Panc1 (cell line): ENCODE results near the gene PRRG4.
"Not testable (repeated sequence)": the region's sequence is repeated elsewhere in the genome, so short reads cannot be mapped to it uniquely, and the experiment has no call there.

ENCODE experiments used
- TF ChIP-seq, protein P1 (sequence below): fragments of 450-650 bp; IDR thresholded peaks from 2 replicates; pipeline ENCODE4 v1.5.1; 2017; ENCODE audit warnings: mild to moderate bottlenecking
- TF ChIP-seq, protein P2 (sequence below), 2 experiments: IDR thresholded peaks; 2 replicates each; pipeline ENCODE4 v1.6.1; 2011 to 2012; ENCODE audit warnings: low read depth in 2 of 2, control low read depth in 1 of 2, low read length in 1 of 2, mild to moderate bottlenecking in 1 of 2, moderate library complexity in 1 of 2; ENCODE audit not compliant: insufficient read depth in 1 of 2

DNA sequence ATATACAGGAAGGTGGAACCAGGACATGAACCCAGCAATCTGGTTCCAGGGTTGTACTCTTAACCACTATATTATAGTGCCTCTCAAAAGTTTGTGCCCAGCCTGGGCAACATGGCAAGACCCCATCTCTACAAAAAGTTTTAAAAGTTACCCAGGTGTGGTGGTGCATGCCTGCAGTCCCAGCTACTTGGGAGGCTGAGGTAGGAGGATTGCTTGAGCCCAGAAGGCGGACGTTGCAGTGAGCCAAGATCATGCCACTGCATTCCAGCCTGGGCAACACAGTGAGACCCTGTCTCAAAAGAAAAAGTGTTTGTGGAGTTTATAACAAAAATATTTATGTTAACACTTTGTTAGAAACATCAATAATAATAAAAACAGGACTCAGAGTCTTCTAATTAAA lies 48.9 kb upstream of the PRRG4 start:
- TF ChIP-seq, protein P1, sequence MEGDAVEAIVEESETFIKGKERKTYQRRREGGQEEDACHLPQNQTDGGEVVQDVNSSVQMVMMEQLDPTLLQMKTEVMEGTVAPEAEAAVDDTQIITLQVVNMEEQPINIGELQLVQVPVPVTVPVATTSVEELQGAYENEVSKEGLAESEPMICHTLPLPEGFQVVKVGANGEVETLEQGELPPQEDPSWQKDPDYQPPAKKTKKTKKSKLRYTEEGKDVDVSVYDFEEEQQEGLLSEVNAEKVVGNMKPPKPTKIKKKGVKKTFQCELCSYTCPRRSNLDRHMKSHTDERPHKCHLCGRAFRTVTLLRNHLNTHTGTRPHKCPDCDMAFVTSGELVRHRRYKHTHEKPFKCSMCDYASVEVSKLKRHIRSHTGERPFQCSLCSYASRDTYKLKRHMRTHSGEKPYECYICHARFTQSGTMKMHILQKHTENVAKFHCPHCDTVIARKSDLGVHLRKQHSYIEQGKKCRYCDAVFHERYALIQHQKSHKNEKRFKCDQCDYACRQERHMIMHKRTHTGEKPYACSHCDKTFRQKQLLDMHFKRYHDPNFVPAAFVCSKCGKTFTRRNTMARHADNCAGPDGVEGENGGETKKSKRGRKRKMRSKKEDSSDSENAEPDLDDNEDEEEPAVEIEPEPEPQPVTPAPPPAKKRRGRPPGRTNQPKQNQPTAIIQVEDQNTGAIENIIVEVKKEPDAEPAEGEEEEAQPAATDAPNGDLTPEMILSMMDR, result not testable (repeated sequence)
- TF ChIP-seq, protein P2, sequence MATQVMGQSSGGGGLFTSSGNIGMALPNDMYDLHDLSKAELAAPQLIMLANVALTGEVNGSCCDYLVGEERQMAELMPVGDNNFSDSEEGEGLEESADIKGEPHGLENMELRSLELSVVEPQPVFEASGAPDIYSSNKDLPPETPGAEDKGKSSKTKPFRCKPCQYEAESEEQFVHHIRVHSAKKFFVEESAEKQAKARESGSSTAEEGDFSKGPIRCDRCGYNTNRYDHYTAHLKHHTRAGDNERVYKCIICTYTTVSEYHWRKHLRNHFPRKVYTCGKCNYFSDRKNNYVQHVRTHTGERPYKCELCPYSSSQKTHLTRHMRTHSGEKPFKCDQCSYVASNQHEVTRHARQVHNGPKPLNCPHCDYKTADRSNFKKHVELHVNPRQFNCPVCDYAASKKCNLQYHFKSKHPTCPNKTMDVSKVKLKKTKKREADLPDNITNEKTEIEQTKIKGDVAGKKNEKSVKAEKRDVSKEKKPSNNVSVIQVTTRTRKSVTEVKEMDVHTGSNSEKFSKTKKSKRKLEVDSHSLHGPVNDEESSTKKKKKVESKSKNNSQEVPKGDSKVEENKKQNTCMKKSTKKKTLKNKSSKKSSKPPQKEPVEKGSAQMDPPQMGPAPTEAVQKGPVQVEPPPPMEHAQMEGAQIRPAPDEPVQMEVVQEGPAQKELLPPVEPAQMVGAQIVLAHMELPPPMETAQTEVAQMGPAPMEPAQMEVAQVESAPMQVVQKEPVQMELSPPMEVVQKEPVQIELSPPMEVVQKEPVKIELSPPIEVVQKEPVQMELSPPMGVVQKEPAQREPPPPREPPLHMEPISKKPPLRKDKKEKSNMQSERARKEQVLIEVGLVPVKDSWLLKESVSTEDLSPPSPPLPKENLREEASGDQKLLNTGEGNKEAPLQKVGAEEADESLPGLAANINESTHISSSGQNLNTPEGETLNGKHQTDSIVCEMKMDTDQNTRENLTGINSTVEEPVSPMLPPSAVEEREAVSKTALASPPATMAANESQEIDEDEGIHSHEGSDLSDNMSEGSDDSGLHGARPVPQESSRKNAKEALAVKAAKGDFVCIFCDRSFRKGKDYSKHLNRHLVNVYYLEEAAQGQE (IDR thresholded peaks at IDR 0.05; ENCODE audit: insufficient read depth in 1 of 2, low read depth in 2 of 2, low read length in 1 of 2), result not testable (repeated sequence)
